ENCODE data around the gene PNPO.

Gene PNPO

GRCh38 chr17:47961406-47961805, 20.0 kb downstream of the PNPO start:
- Histone ChIP-seq H3K4me3 (ENCODE audit: low read length) (no peak overlapping the region), H4K20me1 (ENCODE audit: insufficient read depth, low read length) (no peaks in the 10 kb centered on the region), H2AFZ (ENCODE audit: low read depth, low read length) (no peak overlapping the region), H3K79me2 (ENCODE audit: low read length) (no peaks in the 10 kb centered on the region), H3K4me1 (ENCODE audit: low read length) (no peaks in the 10 kb centered on the region), H3K36me3 (replicated peaks; ENCODE audit: low read depth, low read length) (no peaks in the 10 kb centered on the region), H3K27ac (ENCODE audit: low read length) (no peak overlapping the region), H3K27me3 (ENCODE audit: low read depth, low read length) (0 out of 2 replicates have a peak, but pooled peaks cover 3% of the 10 kb centered on the region), H3K9me3 (ENCODE audit: insufficient read depth, low read length) (no peaks in the 10 kb centered on the region), H3K4me2 (ENCODE audit: low read length) (no peak overlapping the region), H3K9ac (ENCODE audit: low read length) (no peak overlapping the region)
- TF ChIP-seq CTCF (IDR thresholded peaks at IDR 0.05; ENCODE audit: low read depth, low read length) (no peak), EZH2phosphoT487 (IDR thresholded peaks at IDR 0.05; ENCODE audit: low read depth) (no peak)

- Histone ChIP-seq H3K27me3 (ENCODE audit: low read depth, low read length) (0 out of 2 replicates have a peak, but pooled peaks cover 3% of the 10 kb centered on the region), H3K4me1 (ENCODE audit: low read length) (no peaks in the 10 kb centered on the region), H3K4me3 (ENCODE audit: low read length) (no peak overlapping the region), H3K4me2 (ENCODE audit: low read length) (no peak overlapping the region), H4K20me1 (ENCODE audit: insufficient read depth, low read length) (no peaks in the 10 kb centered on the region), H3K9ac (ENCODE audit: low read length) (no peak overlapping the region), H2AFZ (ENCODE audit: low read depth, low read length) (no peak overlapping the region), H3K9me3 (ENCODE audit: insufficient read depth, low read length) (no peaks in the 10 kb centered on the region), H3K36me3 (replicated peaks; ENCODE audit: low read depth, low read length) (no peaks in the 10 kb centered on the region), H3K79me2 (ENCODE audit: low read length) (no peaks in the 10 kb centered on the region), H3K27ac (ENCODE audit: low read length) (no peak overlapping the region)
- TF ChIP-seq EZH2phosphoT487 (IDR thresholded peaks at IDR 0.05; ENCODE audit: low read depth) (no peak), CTCF (IDR thresholded peaks at IDR 0.05; ENCODE audit: low read depth, low read length) (no peak)
Observed at GRCh38 chr17:47962901-47963300, 21.5 kb downstream of the PNPO start.

- TF ChIP-seq CTCF (IDR thresholded peaks at IDR 0.05; ENCODE audit: low read depth, low read length) = no peak
- TF ChIP-seq EZH2phosphoT487 (IDR thresholded peaks at IDR 0.05; ENCODE audit: low read depth) = no peak
- H3K27me3 ChIP-seq (ENCODE audit: low read depth, low read length) = no peaks in the 10 kb centered on the region
- H3K4me1 ChIP-seq (ENCODE audit: low read length) = peaks cover 2% of the 10 kb centered on the region
- H2AFZ ChIP-seq (ENCODE audit: low read depth, low read length) = no peak overlapping the region
- no peaks in the 10 kb centered on the region for H3K36me3 ChIP-seq (replicated peaks; ENCODE audit: low read depth, low read length)
- no peaks in the 10 kb centered on the region for H4K20me1 ChIP-seq (ENCODE audit: insufficient read depth, low read length)
- no peaks in the 10 kb centered on the region for H3K9me3 ChIP-seq (ENCODE audit: insufficient read depth, low read length)
- no peaks in the 10 kb centered on the region for H3K79me2 ChIP-seq (ENCODE audit: low read length)
- no peak overlapping the region for H3K4me2 ChIP-seq (ENCODE audit: low read length)
- no peak overlapping the region for H3K4me3 ChIP-seq (ENCODE audit: low read length)
- H3K9ac ChIP-seq (ENCODE audit: low read length) = no peak overlapping the region
- H3K27ac ChIP-seq (ENCODE audit: low read length) = no peak overlapping the region
Observed at GRCh38 chr17:47964856-47965255, 23.5 kb downstream of the PNPO start.

- Histone ChIP-seq H4K20me1 (ENCODE audit: insufficient read depth, low read length) (no peaks in the 10 kb centered on the region), H3K79me2 (ENCODE audit: low read length) (peaks cover under 1% of the 10 kb centered on the region; the same call in 1 of the 2 replicates), H3K27ac (ENCODE audit: low read length) (no peak overlapping the region), H3K27me3 (ENCODE audit: low read depth, low read length) (no peaks in the 10 kb centered on the region), H3K4me1 (ENCODE audit: low read length) (peaks cover 7% of the 10 kb centered on the region), H3K4me3 (ENCODE audit: low read length) (no peak overlapping the region), H3K4me2 (ENCODE audit: low read length) (no peak overlapping the region), H3K9ac (ENCODE audit: low read length) (no peak overlapping the region), H2AFZ (ENCODE audit: low read depth, low read length) (no peak overlapping the region), H3K9me3 (ENCODE audit: insufficient read depth, low read length) (no peaks in the 10 kb centered on the region), H3K36me3 (replicated peaks; ENCODE audit: low read depth, low read length) (no peaks in the 10 kb centered on the region)
- no peak for TF ChIP-seq EZH2phosphoT487 (IDR thresholded peaks at IDR 0.05; ENCODE audit: low read depth)
Observed at GRCh38 chr17:47966079-47966519, 24.7 kb downstream of the PNPO start.
